HepG2 (cell line): ENCODE measurements around the gene NGEF. TPM values are rescaled to one million over a fixed set of nuclear protein-coding genes. Genes with fewer than 3 reads are reported as not detected.

Experiments used
- ATAC-seq: fragments of 200-7000 bp; cut with Tn5 transposase; 3 replicates; pipeline ENCODE4 v1.9.1; 2020; ENCODE audit warnings: mild to moderate bottlenecking, moderate library complexity
- BruUV-seq: library from RNA; stranded (reverse); fragments of 400-500 nt; replicated peaks from 2 replicates; lab custom pipeline; 2021; lab: Mats Ljungman, UMichigan
- CTCF ChIA-PET: fragments of 300-600 bp; formaldehyde crosslinking; extraction: SDS; loops from one replicate; lab custom pipeline; 2021; ENCODE audit warnings: low total read pairs, inconsistent platforms, low intra/inter-chr PET ratio; lab: Yijun Ruan, JAX
- POLR2A ChIA-PET: fragments of 350-600 bp; sonication (Branson Sonifier 250); formaldehyde crosslinking; loops from one replicate; lab custom pipeline; 2020; ENCODE audit warnings: antibody characterized with exemption, inconsistent platforms; lab: Yijun Ruan, JAX
- DNase-seq: peaks from one replicate; pipeline ENCODE4 v3.0.0-alpha.2; 2015; ENCODE audit warnings: low spot score
- FAIRE-seq: peaks from 3 replicates; lab custom pipeline; 2011; peaks lifted over from hg19 to GRCh38; lab: Jason Lieb, UNC
- H2AFZ ChIP-seq: one replicate; pipeline ENCODE4 v1.6.1; 2011; ENCODE audit warnings: low read length, inconsistent platforms
- H3K27ac ChIP-seq: fragments of 300-600 bp; 3 replicates; pipeline ENCODE4 v1.8.0; 2011; ENCODE audit warnings: mixed run types, mild to moderate bottlenecking, mixed read lengths, low read length, inconsistent platforms; ENCODE audit not compliant: insufficient read depth; ENCODE audit errors: extremely low read length
- H3K27me3 ChIP-seq, 2 experiments: fragments of 200-600 bp in 1 of 2; 2 replicates in 1 of 2; 3 replicates in 1 of 2; pipeline versions ENCODE4 v1.6.0 to v1.8.0; 2011; ENCODE audit warnings: low read length in 2 of 2, mild to moderate bottlenecking in 2 of 2, moderate library complexity in 2 of 2, inconsistent platforms in 1 of 2; ENCODE audit not compliant: insufficient read depth in 2 of 2, control insufficient read depth in 1 of 2
- H3K36me3 ChIP-seq, 2 experiments: fragments of 200-600 bp in 1 of 2; replicated peaks in 1 of 2; 2 replicates in 1 of 2; 3 replicates in 1 of 2; pipeline versions ENCODE4 v1.5.1 to v1.8.0; 2011; ENCODE audit warnings: low read length in 2 of 2, inconsistent platforms in 1 of 2; ENCODE audit not compliant: insufficient read depth in 2 of 2, control insufficient read depth in 1 of 2
- H3K4me1 ChIP-seq: 2 replicates; pipeline ENCODE4 v1.5.1; 2012; ENCODE audit warnings: low read length, inconsistent platforms; ENCODE audit not compliant: insufficient read depth
- H3K4me2 ChIP-seq: 2 replicates; pipeline ENCODE4 v1.6.0; 2011; ENCODE audit warnings: low read depth, low read length, inconsistent platforms
- H3K4me3 ChIP-seq, 3 experiments: fragments of 200-600 bp in 1 of 3; sonication (generic), shearing (Covaris generic) in 1 of 3; replicated peaks in 1 of 3; 2 replicates each; pipeline ENCODE4 v1.5.1; 2011 to 2016; ENCODE audit warnings: low read length in 3 of 3, inconsistent platforms in 2 of 3, low read depth in 2 of 3, mild to moderate bottlenecking in 2 of 3, control low read depth in 1 of 3, mixed read lengths in 1 of 3; ENCODE audit not compliant: insufficient read depth in 1 of 3
- H3K79me2 ChIP-seq: one replicate; pipeline ENCODE4 v1.6.1; 2011; ENCODE audit warnings: low read length, inconsistent platforms; ENCODE audit not compliant: insufficient read depth
- H3K9ac ChIP-seq: 2 replicates; pipeline ENCODE4 v1.6.0; 2011; ENCODE audit warnings: mild to moderate bottlenecking, low read depth, low read length, inconsistent platforms; ENCODE audit not compliant: insufficient read depth
- H3K9me3 ChIP-seq: 2 replicates; pipeline ENCODE4 v1.5.1; 2012; ENCODE audit warnings: mild to moderate bottlenecking, low read length
- H4K20me1 ChIP-seq: 2 replicates; pipeline ENCODE4 v1.6.0; 2011; ENCODE audit warnings: inconsistent platforms, mild to moderate bottlenecking, low read length, moderate library complexity; ENCODE audit not compliant: insufficient read depth
- BRCA1 ChIP-seq: sonication (generic); formaldehyde crosslinking; IDR thresholded peaks from 2 replicates; pipeline ENCODE4 v1.4.0; 2020; ENCODE audit warnings: missing genetic modification reagents
- GATAD2A ChIP-seq: IDR thresholded peaks from 2 replicates; pipeline ENCODE4 v1.6.1; 2016
- KDM3A ChIP-seq: IDR thresholded peaks from 2 replicates; pipeline ENCODE4 v1.6.1; 2018; ENCODE audit warnings: low read depth, missing compliant biosample characterization
- MAF1 ChIP-seq: sonication (generic); formaldehyde crosslinking; IDR thresholded peaks from 2 replicates; pipeline ENCODE4 v1.5.0; 2020; ENCODE audit warnings: missing genetic modification reagents, borderline replicate concordance
- MBD4 ChIP-seq: IDR thresholded peaks from 2 replicates; pipeline ENCODE4 v1.6.1; 2012; ENCODE audit warnings: low read length, inconsistent platforms, borderline replicate concordance
- MTERF4 ChIP-seq: sonication (generic); formaldehyde crosslinking; IDR thresholded peaks from 2 replicates; pipeline ENCODE4 v1.8.0; 2023; ENCODE audit warnings: mild to moderate bottlenecking, missing genetic modification reagents
- NFIB ChIP-seq: sonication (generic); formaldehyde crosslinking; IDR thresholded peaks from 2 replicates; pipeline ENCODE4 v1.9.0; 2021; ENCODE audit warnings: missing genetic modification reagents, mild to moderate bottlenecking, borderline replicate concordance
- POLR2AphosphoS5 ChIP-seq: IDR thresholded peaks from 2 replicates; pipeline ENCODE4 v1.6.1; 2012; ENCODE audit warnings: low read depth, low read length
- STAG1 ChIP-seq: sonication (generic); formaldehyde crosslinking; IDR thresholded peaks from 2 replicates; pipeline ENCODE4 v1.4.0; 2020; ENCODE audit warnings: missing genetic modification reagents
- ZNF34 ChIP-seq: sonication (generic); formaldehyde crosslinking; IDR thresholded peaks from 2 replicates; pipeline ENCODE4 v1.4.0; 2020; ENCODE audit warnings: mild to moderate bottlenecking, missing genetic modification reagents, borderline replicate concordance
- ZNF556 ChIP-seq: sonication (generic); formaldehyde crosslinking; IDR thresholded peaks from 2 replicates; pipeline ENCODE4 v1.4.0; 2020; ENCODE audit warnings: mild to moderate bottlenecking, missing genetic modification reagents, borderline replicate concordance
- ZNF597 ChIP-seq: sonication (generic); formaldehyde crosslinking; IDR thresholded peaks from 2 replicates; pipeline ENCODE4 v1.5.0; 2020; ENCODE audit warnings: missing genetic modification reagents
- ZNF644 ChIP-seq: IDR thresholded peaks from 2 replicates; pipeline ENCODE4 v1.6.1; 2016; ENCODE audit warnings: low read depth
- ZNF660 ChIP-seq: sonication (generic); formaldehyde crosslinking; IDR thresholded peaks from 2 replicates; pipeline ENCODE4 v1.5.1; 2020; ENCODE audit warnings: mild to moderate bottlenecking, low read depth, missing genetic modification reagents, borderline replicate concordance
- WGBS: methylation state at CpG from one replicate; pipeline ENCODE4 v1.1.6; 2017; ENCODE audit warnings: low lambda C conversion rate; 5-methylcytosine and 5-hydroxymethylcytosine counted together
- in situ Hi-C: cut with HindIII; loops from 2 replicates; pipeline ENCODE4 v1.10.0; 2017; ENCODE audit warnings: low pct_unique_long_range_greater_than_20kb; ENCODE audit not compliant: extremely low pct_ligation_motif_present
- intact Hi-C: fragments of 100-400 bp; cut with micrococcal nuclease; formaldehyde crosslinking; loops from one replicate; pipeline ENCODE4 v1.10.0; 2022; ENCODE audit not compliant: unreplicated experiment
- polyA plus RNA-seq, 8 experiments: library from polyadenylated mRNA; depleted of rRNA in 3 of 8; stranded (reverse) in 7 of 8; unstranded in 1 of 8; fragments of >200 nt; fragmentation: Illumina TruSeq in 4 of 8; extraction: Trizol in 4 of 8; gene quantifications; 2 replicates each; pipeline versions ENCODE4 v1.2.1 to v1.2.3, GENCODE V29; 2011 to 2016; ENCODE audit warnings: low read depth in 4 of 8, missing spikeins in 1 of 8, mixed read lengths in 1 of 8; ENCODE audit not compliant: insufficient read depth in 1 of 8
- total RNA-seq, 5 experiments: library from RNA; depleted of rRNA; stranded (reverse); fragments of >200 nt; fragmentation: Illumina TruSeq; extraction: Trizol; gene quantifications; 2 replicates each; pipeline ENCODE4 v1.2.3, GENCODE V29; 2016; ENCODE audit warnings: low read depth in 1 of 5
- TF ChIP-seq, protein P1 (sequence below): sonication (generic); formaldehyde crosslinking; IDR thresholded peaks from 2 replicates; pipeline ENCODE4 v1.5.0; 2020; ENCODE audit warnings: missing genetic modification reagents, mild to moderate bottlenecking, borderline replicate concordance
- TF ChIP-seq, protein P2 (sequence below): sonication (generic); formaldehyde crosslinking; IDR thresholded peaks from 2 replicates; pipeline ENCODE4 v1.4.0; 2020; ENCODE audit warnings: mild to moderate bottlenecking, missing genetic modification reagents

NGEF gene
- total and polyA plus RNA-seq, 2 of the 13 experiments (the other 11 are each of a cell fraction or from before 2014, with no cell fraction given): 14.4 to 36.9 TPM

DNA sequence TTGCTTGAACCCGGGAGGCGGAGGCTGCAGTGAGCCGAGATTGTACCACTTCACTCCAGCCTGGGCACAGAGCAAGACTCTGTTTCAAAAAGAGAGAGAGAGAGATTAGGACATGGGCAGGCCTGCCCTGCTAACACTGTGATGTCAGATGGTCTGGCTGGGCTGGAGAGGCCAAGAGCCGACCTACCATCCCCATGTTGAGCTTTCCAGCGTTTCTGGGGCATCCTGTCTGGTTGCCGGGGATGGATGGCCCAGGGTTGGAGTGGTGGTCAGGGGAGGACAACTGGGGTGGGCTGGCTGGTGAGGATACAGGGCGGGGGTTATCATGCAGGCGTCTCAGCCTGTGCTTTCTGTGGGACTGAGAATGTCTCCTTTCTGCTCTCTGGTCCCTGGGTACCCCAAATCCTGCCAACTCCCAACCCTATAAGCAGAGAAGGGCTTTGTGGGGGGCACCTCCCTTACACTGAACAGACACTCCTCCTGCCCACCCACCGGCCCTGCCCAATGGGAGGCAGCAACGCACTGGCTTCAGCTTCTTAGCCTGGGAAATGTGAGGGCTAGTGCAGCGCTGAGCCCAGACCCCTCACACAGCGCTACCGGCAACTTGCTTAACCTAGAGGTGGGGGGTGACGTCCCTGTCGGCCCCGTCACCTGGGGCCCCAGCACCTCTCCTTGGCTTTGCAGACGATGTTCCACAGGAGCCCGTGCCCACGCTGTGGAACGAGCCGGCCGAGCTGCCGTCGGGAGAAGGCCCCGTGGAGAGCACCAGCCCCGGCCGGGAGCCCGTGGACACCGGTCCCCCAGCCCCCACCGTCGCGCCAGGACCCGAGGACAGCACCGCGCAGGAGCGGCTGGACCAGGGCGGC, 137.6 kb downstream of the NGEF start:
- no peaks in the 10 kb centered on the region for H3K27me3 ChIP-seq
- peaks cover 0 to 24% of the 10 kb centered on the region in 2 experiments; a peak in 3 of 5 replicates for H3K36me3 ChIP-seq
- H3K79me2 ChIP-seq: peaks cover 77% of the 10 kb centered on the region
- ATAC-seq (peak; percentile 0; the same call in 1 of the 3 replicates), DNase-seq (no peak), FAIRE-seq (no peak)
- H3K4me3 ChIP-seq: peak overlapping the region; percentile 65 to 82 (median 71); a peak in 5 of 6 replicates
- no peak overlapping the region for H2AFZ ChIP-seq
- no TSS peak for BruUV-seq
- intact Hi-C loops (no loop called here), in situ Hi-C loops (no loop called here)
- H3K27ac ChIP-seq: peak overlapping the region; percentile 94
- H4K20me1 ChIP-seq: no peaks in the 10 kb centered on the region; the same call in 1 of the 2 replicates
- peak overlapping the region; percentile 83 for H3K4me2 ChIP-seq
- peak overlapping the region; percentile 85 for H3K9ac ChIP-seq
- 52% methylated on average over 22 of the region's 37 CpGs for WGBS
- ChIA-PET POLR2A (interaction anchor here (0.7 to 8.6 kb wide), 5 partner anchors 9 to 137 kb away, joined by 3 to 297 read pairs (median 4); partner anchors contain the start of gene NGEF), CTCF (no interaction called here)
- peaks cover 89% of the 10 kb centered on the region for H3K4me1 ChIP-seq
- no peaks in the 10 kb centered on the region for H3K9me3 ChIP-seq
- TF ChIP-seq ZNF556 (CRISPR knock-in tag) (no peak), POLR2AphosphoS5 (peak; percentile 47; the same call in 1 of the 2 replicates), ZNF597 (CRISPR knock-in tag) (no peak), NFIB (peak; percentile 36; the same call in 1 of the 2 replicates), ZNF34 (CRISPR knock-in tag) (0 out of 2 replicates have a peak, but pooled peaks have one; percentile 73), BRCA1 (CRISPR knock-in tag) (no peak), MAF1 (CRISPR knock-in tag) (0 out of 2 replicates have a peak, but pooled peaks have one; percentile 33), STAG1 (CRISPR knock-in tag) (peak; percentile 31), ZNF644 (no peak), GATAD2A (CRISPR knock-in tag) (0 out of 2 replicates have a peak, but pooled peaks have one; percentile 28), KDM3A (0 out of 2 replicates have a peak, but pooled peaks have one; percentile 19), ZNF660 (no peak), MBD4 (no peak), MTERF4 (CRISPR knock-in tag) (no peak)
- TF ChIP-seq, protein P1, sequence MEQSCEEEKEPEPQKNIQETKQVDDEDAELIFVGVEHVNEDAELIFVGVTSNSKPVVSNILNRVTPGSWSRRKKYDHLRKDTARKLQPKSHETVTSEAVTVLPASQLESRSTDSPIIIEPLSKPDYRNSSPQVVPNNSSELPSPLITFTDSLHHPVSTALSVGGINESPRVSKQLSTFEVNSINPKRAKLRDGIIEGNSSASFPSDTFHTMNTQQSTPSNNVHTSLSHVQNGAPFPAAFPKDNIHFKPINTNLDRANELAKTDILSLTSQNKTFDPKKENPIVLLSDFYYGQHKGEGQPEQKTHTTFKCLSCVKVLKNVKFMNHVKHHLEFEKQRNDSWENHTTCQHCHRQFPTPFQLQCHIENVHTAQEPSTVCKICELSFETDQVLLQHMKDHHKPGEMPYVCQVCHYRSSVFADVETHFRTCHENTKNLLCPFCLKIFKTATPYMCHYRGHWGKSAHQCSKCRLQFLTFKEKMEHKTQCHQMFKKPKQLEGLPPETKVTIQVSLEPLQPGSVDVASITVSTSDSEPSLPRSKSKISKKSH: peak; percentile 23; the same call in 1 of the 2 replicates
- TF ChIP-seq, protein P2, sequence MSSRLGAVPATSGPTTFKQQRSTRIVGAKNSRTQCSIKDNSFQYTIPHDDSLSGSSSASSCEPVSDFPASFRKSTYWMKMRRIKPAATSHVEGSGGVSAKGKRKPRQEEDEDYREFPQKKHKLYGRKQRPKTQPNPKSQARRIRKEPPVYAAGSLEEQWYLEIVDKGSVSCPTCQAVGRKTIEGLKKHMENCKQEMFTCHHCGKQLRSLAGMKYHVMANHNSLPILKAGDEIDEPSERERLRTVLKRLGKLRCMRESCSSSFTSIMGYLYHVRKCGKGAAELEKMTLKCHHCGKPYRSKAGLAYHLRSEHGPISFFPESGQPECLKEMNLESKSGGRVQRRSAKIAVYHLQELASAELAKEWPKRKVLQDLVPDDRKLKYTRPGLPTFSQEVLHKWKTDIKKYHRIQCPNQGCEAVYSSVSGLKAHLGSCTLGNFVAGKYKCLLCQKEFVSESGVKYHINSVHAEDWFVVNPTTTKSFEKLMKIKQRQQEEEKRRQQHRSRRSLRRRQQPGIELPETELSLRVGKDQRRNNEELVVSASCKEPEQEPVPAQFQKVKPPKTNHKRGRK (CRISPR knock-in tag): 0 out of 2 replicates have a peak, but pooled peaks have one; percentile 5
